Melanocyte of skin (primary cell): ENCODE results near the gene FCRL3. TPM values are rescaled to one million over a fixed set of nuclear protein-coding genes. Genes with fewer than 3 reads are reported as not detected.

Experiments
- total RNA-seq, 2 donors: library from RNA; depleted of rRNA; stranded (reverse); fragments of >200 nt; gene quantifications; 2 replicates each; pipeline ENCODE4 v1.2.3, GENCODE V29; 2012

The FCRL3 gene
- not detected for total RNA-seq

GRCh38 chr1:157700732-157701131, at the start of gene FCRL3:
Gene FCRL3 (minus strand): TSS chr1:157700769. CDS start chr1:157700489, 280 bp downstream.

Other genes with a start within 250 kb of the FCRL3 start
- not detected for gene FCRL5, start 148.3 kb downstream of the FCRL3 start, total RNA-seq
- gene FCRL4, start 102.7 kb downstream of the FCRL3 start, total RNA-seq: not detected
- not detected for gene FCRL2, start 76.4 kb upstream of the FCRL3 start, total RNA-seq
- not detected for gene FCRL1, start 119.4 kb upstream of the FCRL3 start, total RNA-seq
- gene CD5L, start 141.0 kb upstream of the FCRL3 start, total RNA-seq: under 1 TPM in 1 of 2 donors, not detected in 1; under 0.01 TPM